Upper lobe of left lung (tissue), 6 donors: ENCODE data around the gene ANO1. TPM values are rescaled to one million over a fixed set of nuclear protein-coding genes. Genes with fewer than 3 reads are reported as not detected.

ENCODE experiments used
- ATAC-seq, 2 donors: fragments of 200-7000 bp; cut with Tn5 transposase; one replicate each; pipeline ENCODE4 v1.9.1; 2022; ENCODE audit warnings: mild to moderate bottlenecking in 2 of 2, moderate library complexity in 2 of 2; ENCODE audit not compliant: low FRiP score in 2 of 2
- DNase-seq, 2 donors: peaks; one replicate each; pipeline ENCODE4 v3.0.0-alpha.2; 2019 to 2020
- H3K27ac ChIP-seq, 4 donors: fragments of 200-600 bp; sonication (generic); one replicate each; pipeline ENCODE4 v1.5.1; 2016 to 2019
- H3K27me3 ChIP-seq, 4 donors: fragments of 200-600 bp; sonication (generic); one replicate each; pipeline ENCODE4 v1.5.1; 2017 to 2019
- H3K36me3 ChIP-seq, 4 donors: fragments of 200-600 bp; sonication (generic); one replicate each; pipeline ENCODE4 v1.5.1; 2016 to 2019
- H3K4me1 ChIP-seq, 4 donors: fragments of 200-600 bp; sonication (generic); one replicate each; pipeline ENCODE4 v1.5.1; 2018 to 2019
- H3K4me3 ChIP-seq, 4 donors: fragments of 200-600 bp; sonication (generic); one replicate each; pipeline ENCODE4 v1.5.1; 2017 to 2019; ENCODE audit warnings: mild to moderate bottlenecking in 2 of 4, moderate library complexity in 1 of 4
- H3K9me3 ChIP-seq, 4 donors: fragments of 200-600 bp; sonication (generic); one replicate each; pipeline ENCODE4 v1.5.1; 2018 to 2019
- EP300 ChIP-seq, 4 donors: sonication (generic); formaldehyde crosslinking; IDR thresholded peaks; one replicate each; pipeline ENCODE4 v1.5.1; 2017; ENCODE audit warnings: antibody characterized with exemption in 4 of 4, control low read depth in 2 of 4
- POLR2A ChIP-seq, 4 donors: fragments of 450-650 bp; IDR thresholded peaks; one replicate each; pipeline ENCODE4 v1.5.1; 2016 to 2017; ENCODE audit warnings: antibody characterized with exemption in 4 of 4, mild to moderate bottlenecking in 2 of 4
- POLR2AphosphoS5 ChIP-seq, 2 donors: sonication (generic); formaldehyde crosslinking; IDR thresholded peaks; one replicate each; pipeline ENCODE4 v1.5.1; 2017; ENCODE audit warnings: antibody characterized with exemption in 2 of 2
- WGBS, 2 donors: methylation state at CpG; one replicate each; pipeline ENCODE4 v1.1.5; 2017 to 2018; 5-methylcytosine and 5-hydroxymethylcytosine counted together
- total RNA-seq, 6 donors: library from RNA; depleted of rRNA in 4 of 6; stranded (reverse); fragments of >200 nt in 4 of 6; gene quantifications; one replicate each; pipeline versions ENCODE4 v1.1.0 to v1.2.1, GENCODE V29; 2016 to 2021
- TF ChIP-seq, protein P1 (sequence below), 6 experiments: fragments of 450-650 bp in 4 of 6; fragments of 200-600 bp in 2 of 6; sonication (generic) in 2 of 6; IDR thresholded peaks; one replicate each; pipeline ENCODE4 v1.5.1; 2016 to 2019; ENCODE audit warnings: antibody characterized with exemption in 6 of 6
- donor health status: DM: no; HTN: no; CAD: no; lungs with moderate emphysema.
- donor health status: DM: no; HTN: yes; CAD: no; lungs with severe emphysema.

ANO1 gene
- total RNA-seq, 6 donors from 2014 or later, result 4.8 to 13.2 (median 7.2) TPM

- H3K27ac ChIP-seq, result no peak overlapping the region
- no peak overlapping the region for H3K4me3 ChIP-seq
- WGBS, 2 donors, result 75 to 93% methylated on average over 2 to 5 of the region's 5 CpGs
- no peak for DNase-seq
- no peak for ATAC-seq
- no peaks in the 10 kb centered on the region for H3K36me3 ChIP-seq
- TF ChIP-seq POLR2A (IDR thresholded peaks at IDR 0.05), result no peak
- no peak for TF ChIP-seq POLR2AphosphoS5 (IDR thresholded peaks at IDR 0.05)
- TF ChIP-seq EP300 (IDR thresholded peaks at IDR 0.05), result no peak
- TF ChIP-seq, protein P1, sequence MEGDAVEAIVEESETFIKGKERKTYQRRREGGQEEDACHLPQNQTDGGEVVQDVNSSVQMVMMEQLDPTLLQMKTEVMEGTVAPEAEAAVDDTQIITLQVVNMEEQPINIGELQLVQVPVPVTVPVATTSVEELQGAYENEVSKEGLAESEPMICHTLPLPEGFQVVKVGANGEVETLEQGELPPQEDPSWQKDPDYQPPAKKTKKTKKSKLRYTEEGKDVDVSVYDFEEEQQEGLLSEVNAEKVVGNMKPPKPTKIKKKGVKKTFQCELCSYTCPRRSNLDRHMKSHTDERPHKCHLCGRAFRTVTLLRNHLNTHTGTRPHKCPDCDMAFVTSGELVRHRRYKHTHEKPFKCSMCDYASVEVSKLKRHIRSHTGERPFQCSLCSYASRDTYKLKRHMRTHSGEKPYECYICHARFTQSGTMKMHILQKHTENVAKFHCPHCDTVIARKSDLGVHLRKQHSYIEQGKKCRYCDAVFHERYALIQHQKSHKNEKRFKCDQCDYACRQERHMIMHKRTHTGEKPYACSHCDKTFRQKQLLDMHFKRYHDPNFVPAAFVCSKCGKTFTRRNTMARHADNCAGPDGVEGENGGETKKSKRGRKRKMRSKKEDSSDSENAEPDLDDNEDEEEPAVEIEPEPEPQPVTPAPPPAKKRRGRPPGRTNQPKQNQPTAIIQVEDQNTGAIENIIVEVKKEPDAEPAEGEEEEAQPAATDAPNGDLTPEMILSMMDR (IDR thresholded peaks at IDR 0.05), result no peak
- H3K4me1 ChIP-seq, result peaks cover 0 to 13% (median 4%) of the 10 kb centered on the region in 4 donors
- H3K27me3 ChIP-seq, result peaks cover 0 to 15% (median 5%) of the 10 kb centered on the region in 4 donors
- no peaks in the 10 kb centered on the region for H3K9me3 ChIP-seq
These were observed 1.6 kb downstream of the ANO1 start for GRCh38 chr11:70079691-70080090.

DNA sequence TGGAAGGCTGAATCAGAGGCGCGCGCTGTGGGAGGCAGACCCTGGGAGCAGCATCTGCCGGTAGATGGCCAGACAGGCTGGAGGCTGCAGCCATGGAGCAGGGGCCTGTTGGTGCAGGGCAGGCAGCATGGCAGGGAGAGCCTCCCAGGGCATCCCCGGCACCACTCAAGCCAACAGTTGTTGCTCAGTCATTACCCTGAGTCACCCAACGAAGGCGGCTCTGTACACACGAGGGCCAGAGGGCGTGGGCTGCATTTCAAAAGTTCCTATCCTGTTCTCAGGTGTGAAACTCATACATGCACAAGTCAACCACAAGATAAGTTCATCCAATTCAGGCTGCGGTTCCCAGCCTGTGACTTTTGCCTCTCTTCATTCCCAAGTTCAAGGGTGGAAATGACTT lies 2.6 kb downstream of the ANO1 start:
- no peak overlapping the region for H3K4me3 ChIP-seq
- H3K27ac ChIP-seq, result no peak overlapping the region
- H3K36me3 ChIP-seq, result no peaks in the 10 kb centered on the region
- ATAC-seq, result no peak
- peaks cover 0 to 15% (median 5%) of the 10 kb centered on the region in 4 donors for H3K27me3 ChIP-seq
- H3K4me1 ChIP-seq, result peaks cover 0 to 13% (median 4%) of the 10 kb centered on the region in 4 donors
- no peaks in the 10 kb centered on the region for H3K9me3 ChIP-seq
- no peak for DNase-seq
- TF ChIP-seq POLR2A (IDR thresholded peaks at IDR 0.05) (no peak), POLR2AphosphoS5 (IDR thresholded peaks at IDR 0.05) (no peak), EP300 (IDR thresholded peaks at IDR 0.05) (no peak)
- TF ChIP-seq, protein P1 (IDR thresholded peaks at IDR 0.05), result no peak
- 83 to 90% methylated on average over 10 of the region's 10 CpGs for WGBS, 2 donors

GRCh38 chr11:70082829-70083228 lies 4.7 kb downstream of the ANO1 start:
- ATAC-seq (no peak), DNase-seq (no peak)
- H3K27ac ChIP-seq, result no peak overlapping the region
- H3K9me3 ChIP-seq, result no peaks in the 10 kb centered on the region
- WGBS, 2 donors, result 80 to 82% methylated on average over 4 of the region's 4 CpGs
- no peaks in the 10 kb centered on the region for H3K36me3 ChIP-seq
- TF ChIP-seq POLR2AphosphoS5 (IDR thresholded peaks at IDR 0.05) (no peak), EP300 (IDR thresholded peaks at IDR 0.05) (no peak), POLR2A (IDR thresholded peaks at IDR 0.05) (no peak)
- TF ChIP-seq, protein P1 (IDR thresholded peaks at IDR 0.05), result no peak
- H3K27me3 ChIP-seq, result peaks cover 0 to 14% (median 3%) of the 10 kb centered on the region in 4 donors
- no peak overlapping the region for H3K4me3 ChIP-seq
- peaks cover 0 to 11% (median 1%) of the 10 kb centered on the region in 4 donors for H3K4me1 ChIP-seq

GRCh38 chr11:70084046-70084984 lies 6.2 kb downstream of the ANO1 start:
- WGBS, 2 donors, result 88 to 90% methylated on average over 10 to 12 of the region's 15 CpGs
- peaks cover 0 to 1% (median 0%) of the 10 kb centered on the region in 4 donors for H3K27me3 ChIP-seq
- TF ChIP-seq EP300 (IDR thresholded peaks at IDR 0.05) (no peak), POLR2A (IDR thresholded peaks at IDR 0.05) (no peak), POLR2AphosphoS5 (IDR thresholded peaks at IDR 0.05) (no peak)
- TF ChIP-seq, protein P1 (IDR thresholded peaks at IDR 0.05), result no peak
- H3K27ac ChIP-seq, result no peak overlapping the region
- H3K4me1 ChIP-seq, result no peaks in the 10 kb centered on the region
- no peaks in the 10 kb centered on the region for H3K9me3 ChIP-seq
- DNase-seq, result no peak
- no peak overlapping the region for H3K4me3 ChIP-seq
- no peaks in the 10 kb centered on the region for H3K36me3 ChIP-seq
- ATAC-seq, result no peak
